ENCODE data around the gene SRSF12. TPM values are rescaled to one million over a fixed set of nuclear protein-coding genes. Genes with fewer than 3 reads are reported as not detected.

Gene SRSF12
- total and polyA plus RNA-seq, 9 of the 15 experiments (the other 6 are each of a cell fraction or from before 2014, with no cell fraction given), result not detected

GRCh38 chr6:89081423-89082322, 36.2 kb downstream of the SRSF12 start (continued):
- TF ChIP-seq, protein P1, sequence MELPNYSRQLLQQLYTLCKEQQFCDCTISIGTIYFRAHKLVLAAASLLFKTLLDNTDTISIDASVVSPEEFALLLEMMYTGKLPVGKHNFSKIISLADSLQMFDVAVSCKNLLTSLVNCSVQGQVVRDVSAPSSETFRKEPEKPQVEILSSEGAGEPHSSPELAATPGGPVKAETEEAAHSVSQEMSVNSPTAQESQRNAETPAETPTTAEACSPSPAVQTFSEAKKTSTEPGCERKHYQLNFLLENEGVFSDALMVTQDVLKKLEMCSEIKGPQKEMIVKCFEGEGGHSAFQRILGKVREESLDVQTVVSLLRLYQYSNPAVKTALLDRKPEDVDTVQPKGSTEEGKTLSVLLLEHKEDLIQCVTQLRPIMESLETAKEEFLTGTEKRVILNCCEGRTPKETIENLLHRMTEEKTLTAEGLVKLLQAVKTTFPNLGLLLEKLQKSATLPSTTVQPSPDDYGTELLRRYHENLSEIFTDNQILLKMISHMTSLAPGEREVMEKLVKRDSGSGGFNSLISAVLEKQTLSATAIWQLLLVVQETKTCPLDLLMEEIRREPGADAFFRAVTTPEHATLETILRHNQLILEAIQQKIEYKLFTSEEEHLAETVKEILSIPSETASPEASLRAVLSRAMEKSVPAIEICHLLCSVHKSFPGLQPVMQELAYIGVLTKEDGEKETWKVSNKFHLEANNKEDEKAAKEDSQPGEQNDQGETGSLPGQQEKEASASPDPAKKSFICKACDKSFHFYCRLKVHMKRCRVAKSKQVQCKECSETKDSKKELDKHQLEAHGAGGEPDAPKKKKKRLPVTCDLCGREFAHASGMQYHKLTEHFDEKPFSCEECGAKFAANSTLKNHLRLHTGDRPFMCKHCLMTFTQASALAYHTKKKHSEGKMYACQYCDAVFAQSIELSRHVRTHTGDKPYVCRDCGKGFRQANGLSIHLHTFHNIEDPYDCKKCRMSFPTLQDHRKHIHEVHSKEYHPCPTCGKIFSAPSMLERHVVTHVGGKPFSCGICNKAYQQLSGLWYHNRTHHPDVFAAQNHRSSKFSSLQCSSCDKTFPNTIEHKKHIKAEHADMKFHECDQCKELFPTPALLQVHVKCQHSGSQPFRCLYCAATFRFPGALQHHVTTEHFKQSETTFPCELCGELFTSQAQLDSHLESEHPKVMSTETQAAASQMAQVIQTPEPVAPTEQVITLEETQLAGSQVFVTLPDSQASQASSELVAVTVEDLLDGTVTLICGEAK (IDR thresholded peaks at IDR 0.05), result peak; percentile 65; the same call in 1 of the 2 replicates
- TF ChIP-seq, protein P1 (CRISPR knock-in tag; IDR thresholded peaks at IDR 0.05), result no peak
- 0 out of 2 replicates have a peak, but pooled peaks have one; percentile 21 for TF ChIP-seq ELF2 (CRISPR knock-in tag; IDR thresholded peaks at IDR 0.05)
- no peak for TF ChIP-seq ZNF311 (CRISPR knock-in tag; IDR thresholded peaks at IDR 0.05)
- TF ChIP-seq, protein P2, sequence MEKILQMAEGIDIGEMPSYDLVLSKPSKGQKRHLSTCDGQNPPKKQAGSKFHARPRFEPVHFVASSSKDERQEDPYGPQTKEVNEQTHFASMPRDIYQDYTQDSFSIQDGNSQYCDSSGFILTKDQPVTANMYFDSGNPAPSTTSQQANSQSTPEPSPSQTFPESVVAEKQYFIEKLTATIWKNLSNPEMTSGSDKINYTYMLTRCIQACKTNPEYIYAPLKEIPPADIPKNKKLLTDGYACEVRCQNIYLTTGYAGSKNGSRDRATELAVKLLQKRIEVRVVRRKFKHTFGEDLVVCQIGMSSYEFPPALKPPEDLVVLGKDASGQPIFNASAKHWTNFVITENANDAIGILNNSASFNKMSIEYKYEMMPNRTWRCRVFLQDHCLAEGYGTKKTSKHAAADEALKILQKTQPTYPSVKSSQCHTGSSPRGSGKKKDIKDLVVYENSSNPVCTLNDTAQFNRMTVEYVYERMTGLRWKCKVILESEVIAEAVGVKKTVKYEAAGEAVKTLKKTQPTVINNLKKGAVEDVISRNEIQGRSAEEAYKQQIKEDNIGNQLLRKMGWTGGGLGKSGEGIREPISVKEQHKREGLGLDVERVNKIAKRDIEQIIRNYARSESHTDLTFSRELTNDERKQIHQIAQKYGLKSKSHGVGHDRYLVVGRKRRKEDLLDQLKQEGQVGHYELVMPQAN (IDR thresholded peaks at IDR 0.05; ENCODE audit: borderline replicate concordance), result peak; percentile 34; the same call in 1 of the 2 replicates
- TF ChIP-seq MLLT1 (IDR thresholded peaks at IDR 0.05), result no peak; a peak in 1 of 4 replicates
- no peak for TF ChIP-seq CREBBP (IDR thresholded peaks at IDR 0.05; ENCODE audit: low read depth, low read length)
- no peak for TF ChIP-seq IRF1 (CRISPR knock-in tag; IDR thresholded peaks at IDR 0.05; ENCODE audit: borderline replicate concordance)
- TF ChIP-seq MEF2D (tag; conservative IDR thresholded peaks at IDR 0.05; ENCODE audit: low read depth), result peak; percentile 85
- no peak for TF ChIP-seq RBM34 (IDR thresholded peaks at IDR 0.05; ENCODE audit: borderline replicate concordance, insufficient read depth, low read length)
- no peak for TF ChIP-seq SREBF2 (CRISPR knock-in tag; IDR thresholded peaks at IDR 0.05)
- TF ChIP-seq ZSCAN32 (CRISPR knock-in tag; IDR thresholded peaks at IDR 0.05), result no peak; the same call in 1 of the 2 replicates
- 0 out of 2 replicates have a peak, but pooled peaks have one; percentile 40 for TF ChIP-seq HLTF (IDR thresholded peaks at IDR 0.05)
- peak; percentile 73 for TF ChIP-seq ZBTB17 (CRISPR knock-in tag; IDR thresholded peaks at IDR 0.05)

Measured in K562 (cell line).